IMR-90 (cell line): Measurements from ENCODE around the gene CLRN1.

ENCODE experiments used
- CHD1 ChIP-seq: IDR thresholded peaks from 2 replicates; pipeline ENCODE4 v1.6.1; 2012; ENCODE audit warnings: low read depth, low read length, improper control_type of control experiment
- CTCF ChIP-seq: conservative IDR thresholded peaks from 2 replicates; pipeline ENCODE4 v1.5.1; 2012; ENCODE audit warnings: mild to moderate bottlenecking, low read depth, low read length, improper control_type of control experiment
- MAFK ChIP-seq: IDR thresholded peaks from 2 replicates; pipeline ENCODE4 v1.6.1; 2012; ENCODE audit warnings: low read depth, low read length, improper control_type of control experiment
- MAZ ChIP-seq: IDR thresholded peaks from 2 replicates; pipeline ENCODE4 v1.6.1; 2012; ENCODE audit warnings: low read depth, mild to moderate bottlenecking, low read length, improper control_type of control experiment, moderate library complexity, borderline replicate concordance
- MXI1 ChIP-seq: IDR thresholded peaks from 2 replicates; pipeline ENCODE4 v1.6.1; 2012; ENCODE audit warnings: low read depth, mild to moderate bottlenecking, low read length, moderate library complexity, borderline replicate concordance
- POLR2A ChIP-seq: IDR thresholded peaks from 2 replicates; pipeline ENCODE4 v1.6.1; 2012; ENCODE audit warnings: mild to moderate bottlenecking, low read depth, low read length
- RCOR1 ChIP-seq: IDR thresholded peaks from 2 replicates; pipeline ENCODE4 v1.6.1; 2012; ENCODE audit warnings: mild to moderate bottlenecking, low read length, improper control_type of control experiment; ENCODE audit not compliant: insufficient replicate concordance
- RFX5 ChIP-seq: IDR thresholded peaks from 2 replicates; pipeline ENCODE4 v1.8.0; 2012; ENCODE audit warnings: low read depth, mild to moderate bottlenecking, low read length, moderate library complexity

GRCh38 chr3:150899141-150899540, 73.4 kb downstream of the CLRN1 start:
- TF ChIP-seq RFX5 (no peak), RCOR1 (no peak), MAZ (no peak), CTCF (no peak), POLR2A (no peak), MXI1 (no peak), CHD1 (no peak), MAFK (no peak)
